Stromal cell of bone marrow (primary cell): ENCODE results near the gene SEMA6C.

ENCODE experiments used
- DNase-seq: peaks from one replicate; pipeline ENCODE4 v3.0.0-alpha.2; 2012; ENCODE audit warnings: low read depth

SEMA6C gene

GRCh38 chr1:151159373-151159772 is 12.9 kb upstream of the SEMA6C start:
- no peak for DNase-seq

- no peak for DNase-seq
Observed at GRCh38 chr1:151158751-151159251, 12.4 kb upstream of the SEMA6C start.

- no peak for DNase-seq
Observed at GRCh38 chr1:151158326-151158725, 11.9 kb upstream of the SEMA6C start.

DNA sequence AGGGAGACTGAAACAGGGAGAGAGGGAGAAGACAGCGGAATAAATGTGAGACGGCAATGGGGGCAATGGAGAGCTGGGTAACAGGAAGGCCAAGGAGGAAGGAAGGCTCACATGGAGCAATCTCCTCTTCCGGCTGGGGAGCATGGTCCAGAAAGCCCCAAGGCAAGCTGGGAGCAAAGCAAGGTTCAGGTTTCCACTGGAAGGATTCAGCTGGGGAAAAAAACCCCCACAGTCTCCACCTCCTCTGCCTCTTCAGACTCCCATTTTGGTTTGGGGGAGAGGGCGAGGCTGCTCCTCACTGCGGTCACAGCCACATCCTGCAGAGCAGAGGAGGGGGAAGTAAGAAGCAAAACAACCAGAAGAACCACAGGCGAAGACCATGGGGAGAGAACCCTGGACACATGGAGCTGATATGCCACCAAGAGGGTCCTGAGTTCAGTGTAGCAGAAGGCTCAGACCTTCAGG is 10.7 kb upstream of the SEMA6C start:
- DNase-seq: no peak

DNA sequence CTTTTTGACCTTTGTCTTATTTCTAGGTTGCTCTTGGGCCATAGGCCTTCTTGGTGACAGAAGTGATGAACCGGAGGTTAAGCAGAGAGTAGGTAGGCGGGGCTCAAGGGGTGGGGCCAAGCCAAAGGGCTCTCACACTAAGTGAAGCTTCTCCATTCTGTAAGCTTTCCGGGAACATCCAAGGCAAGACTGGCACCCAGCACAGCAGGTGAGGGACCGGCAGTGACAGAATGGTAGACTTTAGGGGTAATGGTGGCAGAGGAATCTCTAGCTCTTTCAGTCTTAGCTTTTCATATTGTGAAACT is 10.0 kb upstream of the SEMA6C start, which contains the start of gene TNFAIP8L2:
Gene TNFAIP8L2 (plus strand): TSS at position 135 of the 305 bp plus-strand sequence. CDS start 2,049 bp downstream, outside the sequence.
- no peak for DNase-seq

GRCh38 chr1:151147665-151148064 is 1.2 kb upstream of the SEMA6C start:
- DNase-seq: no peak

DNA sequence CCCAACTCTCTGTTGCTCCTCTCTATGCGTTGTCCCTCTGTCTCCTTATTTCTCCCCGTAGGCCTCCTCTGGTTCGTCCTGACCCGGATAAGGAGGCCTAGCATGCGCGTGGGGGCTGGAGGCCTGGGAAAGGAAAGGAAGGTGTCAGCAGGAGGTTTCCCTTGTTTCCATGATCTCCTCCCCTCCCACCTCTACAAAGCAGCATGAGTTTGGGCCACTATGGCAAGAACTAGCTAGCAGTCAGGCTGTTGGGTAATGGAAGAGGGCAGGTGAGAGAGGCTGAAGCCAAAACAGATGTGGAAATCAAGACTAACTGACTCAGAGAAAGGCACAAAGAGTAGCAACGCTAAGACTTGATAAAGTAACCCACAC is 687 bp upstream of the SEMA6C start:
- DNase-seq: no peak

GRCh38 chr1:151146072-151146411 is 389 bp downstream of the SEMA6C start:
- DNase-seq: no peak

- no peak for DNase-seq
Observed at GRCh38 chr1:151145304-151146071, 943 bp downstream of the SEMA6C start.

GRCh38 chr1:151144474-151145303 is 1.7 kb downstream of the SEMA6C start:
- DNase-seq: no peak

DNA sequence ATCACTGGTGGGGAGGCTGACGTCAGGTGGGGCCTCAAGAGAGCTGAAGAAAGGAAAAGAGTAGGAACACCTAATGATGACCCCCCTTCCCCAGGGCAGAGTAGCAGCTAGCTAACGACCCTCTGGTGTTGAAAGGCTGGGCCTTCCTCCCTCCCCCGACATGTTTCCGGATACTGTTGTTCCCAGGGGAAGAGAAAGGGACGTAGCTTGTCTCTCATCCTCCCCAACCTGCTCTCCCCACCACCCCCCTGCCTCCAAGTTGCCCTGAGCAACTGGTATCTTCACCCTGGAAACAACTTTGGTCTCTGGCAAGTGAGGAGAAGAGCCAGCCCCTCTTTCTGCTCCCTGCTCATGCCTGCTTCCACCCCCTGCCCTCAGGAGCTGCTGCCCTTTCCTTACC is 2.4 kb downstream of the SEMA6C start:
- no peak for DNase-seq

DNA sequence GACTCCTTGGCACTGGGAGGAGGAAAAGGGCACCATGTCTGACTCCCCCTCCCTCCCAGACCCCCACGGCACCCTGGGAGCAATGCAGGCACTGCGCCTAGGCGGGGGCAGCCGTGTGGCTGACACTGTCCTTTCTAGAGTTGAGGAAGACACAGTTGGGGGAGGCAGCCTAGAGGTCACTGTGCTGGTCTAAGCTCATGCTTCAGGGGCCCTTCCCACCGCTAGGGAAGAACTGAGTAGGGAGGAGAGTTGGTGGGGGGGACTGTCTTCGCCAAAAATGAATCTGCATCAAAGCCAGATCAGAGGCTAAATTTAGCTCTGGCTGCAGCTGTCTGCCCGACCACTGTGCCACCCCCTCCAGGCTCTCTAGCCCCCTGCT is 3.4 kb downstream of the SEMA6C start:
- no peak for DNase-seq

GRCh38 chr1:151142411-151143056 is 3.9 kb downstream of the SEMA6C start:
- DNase-seq: no peak

- no peak for DNase-seq
Observed at GRCh38 chr1:151137789-151138188, 8.6 kb downstream of the SEMA6C start.

- DNase-seq: no peak
Observed at GRCh38 chr1:151135433-151136385, 10.7 kb downstream of the SEMA6C start.

- no peak for DNase-seq
Observed at GRCh38 chr1:151134991-151135390, 11.4 kb downstream of the SEMA6C start.

GRCh38 chr1:151134396-151134795 is 12.0 kb downstream of the SEMA6C start:
- no peak for DNase-seq

DNA sequence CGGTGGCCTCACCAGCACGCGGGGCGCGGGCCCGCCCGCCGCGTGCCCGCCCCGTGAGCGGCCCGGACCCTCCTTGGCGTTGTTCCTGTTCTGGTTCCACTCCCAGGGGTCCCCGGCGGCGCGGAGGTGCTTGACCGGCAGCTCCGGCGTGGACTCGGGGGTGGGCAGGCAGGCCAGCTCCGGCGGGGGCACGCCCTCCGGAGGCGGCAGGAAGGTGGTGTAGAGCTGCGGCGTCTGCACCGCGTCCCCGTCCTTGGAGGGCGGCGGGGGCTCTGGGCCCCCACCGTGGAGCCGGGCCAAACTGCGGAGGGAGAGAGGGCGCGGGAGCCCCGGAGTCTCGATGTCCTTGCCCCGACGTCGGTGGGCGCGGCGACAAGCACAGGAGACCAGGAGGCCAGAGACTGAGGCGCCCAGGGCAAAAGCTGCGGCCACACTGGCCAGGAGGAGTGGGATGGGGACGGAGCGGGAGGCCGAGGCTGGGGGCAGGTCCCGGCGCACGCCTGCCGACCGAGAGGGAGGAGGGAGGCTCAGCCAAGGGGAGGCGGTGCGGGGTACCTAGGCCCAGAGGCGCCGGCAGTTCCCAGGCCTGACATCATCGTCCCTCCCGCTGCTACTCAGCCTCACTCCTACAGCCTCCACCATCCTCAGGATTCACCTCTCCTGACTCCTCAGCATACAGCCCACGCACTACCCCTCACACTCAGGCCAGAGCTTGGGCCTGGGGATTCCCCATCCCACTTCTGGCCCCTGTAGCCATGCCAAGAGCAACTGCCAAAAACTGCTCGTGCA is 13.2 kb downstream of the SEMA6C start:
- DNase-seq: no peak

- DNase-seq: no peak
Observed at GRCh38 chr1:151132335-151133017, 14.0 kb downstream of the SEMA6C start.

- DNase-seq: no peak
Observed at GRCh38 chr1:151131701-151132334, 14.6 kb downstream of the SEMA6C start.
